Activated naive CD4-positive, alpha-beta T cell treated with anti-CD3 and anti-CD28 coated beads, Interleukin-2, amount 10 ng/mL, durations not matched to agents 7 days and 5 days (primary cell): ENCODE results near the gene HTR1E.

Experiments
- CTCF ChIA-PET: fragments of 350-600 bp; sonication (Branson Sonifier 250); formaldehyde crosslinking; loops from one replicate; lab custom pipeline; 2021; ENCODE audit warnings: antibody characterized with exemption; lab: Charles Lee
- DNase-seq: peaks from one replicate; pipeline ENCODE4 v3.0.0-alpha.2; 2020
- H3K27ac Mint-ChIP-seq: one replicate; pipeline ENCODE4 v1.8.0; 2021; ENCODE audit warnings: mild to moderate bottlenecking, moderate library complexity, mixed read lengths
- H3K27me3 Mint-ChIP-seq: one replicate; pipeline ENCODE4 v1.8.0; 2021; ENCODE audit warnings: mild to moderate bottlenecking, mixed read lengths
- H3K36me3 Mint-ChIP-seq: one replicate; pipeline ENCODE4 v1.8.0; 2021; ENCODE audit warnings: mixed read lengths
- H3K4me1 Mint-ChIP-seq: one replicate; pipeline ENCODE4 v1.8.0; 2021; ENCODE audit warnings: mixed read lengths
- H3K4me3 Mint-ChIP-seq: one replicate; pipeline ENCODE4 v1.8.0; 2021; ENCODE audit warnings: mild to moderate bottlenecking, moderate library complexity, mixed read lengths
- H3K9me3 Mint-ChIP-seq: one replicate; pipeline ENCODE4 v1.8.0; 2021; ENCODE audit warnings: mixed read lengths

The HTR1E gene

GRCh38 chr6:87016772-87017171 is 79.4 kb downstream of the HTR1E start:
- CTCF ChIA-PET, result no interaction called here
- Mint-ChIP-seq H3K27me3 (peaks cover 3% of the 10 kb centered on the region), H3K4me1 (no peaks in the 10 kb centered on the region), H3K36me3 (no peaks in the 10 kb centered on the region), H3K4me3 (no peak overlapping the region), H3K27ac (no peak overlapping the region), H3K9me3 (no peaks in the 10 kb centered on the region)
- DNase-seq, result no peak

DNA sequence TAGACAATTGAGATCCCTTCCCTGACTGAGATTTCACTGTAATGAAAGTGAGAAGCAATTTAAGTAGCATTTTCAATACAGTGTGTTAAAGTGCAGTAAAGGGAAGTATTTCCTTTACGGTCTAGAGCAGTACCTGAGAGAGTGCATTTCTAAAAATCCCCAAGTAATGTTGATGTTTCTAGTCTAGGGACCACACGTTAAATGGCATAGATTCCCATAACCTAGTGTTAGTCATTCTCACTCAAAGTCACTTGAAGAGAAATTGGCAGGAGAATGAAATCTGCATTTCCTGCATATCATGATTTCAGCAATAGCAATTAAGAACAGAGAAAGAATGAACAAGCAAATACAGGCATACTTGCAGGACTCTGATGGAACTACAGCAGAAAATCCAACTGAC is 89.7 kb downstream of the HTR1E start:
- H3K27ac Mint-ChIP-seq, result no peak overlapping the region
- H3K4me1 Mint-ChIP-seq, result no peaks in the 10 kb centered on the region
- CTCF ChIA-PET, result no interaction called here

GRCh38 chr6:87029711-87030314 is 92.5 kb downstream of the HTR1E start:
- DNase-seq, result no peak
- no peak overlapping the region for H3K27ac Mint-ChIP-seq
- CTCF ChIA-PET, result no interaction called here
- no peaks in the 10 kb centered on the region for H3K27me3 Mint-ChIP-seq
- no peak overlapping the region for H3K4me3 Mint-ChIP-seq
- no peaks in the 10 kb centered on the region for H3K36me3 Mint-ChIP-seq
- H3K9me3 Mint-ChIP-seq, result no peaks in the 10 kb centered on the region
- no peaks in the 10 kb centered on the region for H3K4me1 Mint-ChIP-seq

More for the DNA sequence above, 89.7 kb downstream of the HTR1E start:
- Mint-ChIP-seq H3K9me3 (no peaks in the 10 kb centered on the region), H3K4me3 (no peak overlapping the region), H3K27me3 (no peaks in the 10 kb centered on the region), H3K36me3 (no peaks in the 10 kb centered on the region)
- no peak for DNase-seq

GRCh38 chr6:87040729-87041128 is 103.4 kb downstream of the HTR1E start:
- Mint-ChIP-seq H3K9me3 (no peaks in the 10 kb centered on the region), H3K4me1 (no peaks in the 10 kb centered on the region), H3K36me3 (no peaks in the 10 kb centered on the region), H3K27me3 (peaks cover 13% of the 10 kb centered on the region), H3K4me3 (no peak overlapping the region), H3K27ac (no peak overlapping the region)
- DNase-seq, result no peak
- CTCF ChIA-PET, result no interaction called here

DNA sequence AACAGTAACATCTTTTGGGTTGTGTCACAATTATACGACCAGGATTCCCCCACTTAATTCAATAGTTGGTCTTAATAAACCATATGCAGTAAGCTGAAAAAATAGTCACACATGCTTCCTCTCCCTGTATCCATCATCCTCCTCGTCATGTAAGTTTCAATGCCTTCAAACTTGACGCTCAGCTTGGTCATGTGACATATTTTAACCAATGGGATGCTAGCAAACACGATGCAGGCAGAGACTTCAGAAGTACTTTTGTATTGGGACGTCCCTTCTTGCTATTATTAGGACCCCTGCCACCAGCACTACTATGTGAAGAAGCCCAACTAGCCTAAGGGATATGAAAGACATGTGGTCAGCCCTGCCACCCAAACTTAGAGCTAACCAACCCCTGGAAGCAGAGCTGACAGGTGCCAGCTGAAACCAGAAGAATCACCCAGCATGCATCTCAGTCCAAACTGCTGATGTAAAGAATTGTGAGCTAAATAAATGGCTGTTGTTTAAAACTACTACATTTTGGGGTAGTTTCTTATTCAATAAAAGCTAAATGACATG is 108.3 kb downstream of the HTR1E start:
- Mint-ChIP-seq H3K4me1 (no peaks in the 10 kb centered on the region), H3K4me3 (no peak overlapping the region), H3K36me3 (no peaks in the 10 kb centered on the region), H3K9me3 (no peaks in the 10 kb centered on the region), H3K27ac (no peak overlapping the region), H3K27me3 (peaks cover 6% of the 10 kb centered on the region)
- no peak for DNase-seq
- CTCF ChIA-PET, result interaction anchor here (0.5 to 1.1 kb wide), 2 partner anchors 11 to 319 kb away, joined by 3 read pairs; no protein-coding TSS in a partner anchor

DNA sequence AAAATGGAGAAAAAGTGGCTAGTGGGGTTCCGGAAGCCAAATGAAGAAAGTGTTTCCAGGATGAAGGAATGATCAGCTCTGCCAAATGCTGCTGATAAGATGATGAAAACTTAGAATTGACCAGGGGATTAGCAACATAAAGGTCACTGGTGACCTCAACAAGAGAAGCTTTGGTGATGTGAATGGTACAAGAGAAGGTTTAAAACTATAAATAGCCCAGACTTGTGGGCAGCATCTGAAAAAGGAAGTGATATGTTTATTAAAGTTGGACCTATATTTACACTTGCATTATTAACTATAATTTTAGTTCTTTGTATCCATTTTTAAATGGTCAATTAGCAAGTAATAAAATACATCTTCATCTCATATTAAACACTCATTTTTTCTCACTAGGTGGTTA is 112.5 kb downstream of the HTR1E start:
- CTCF ChIA-PET, result no interaction called here
- H3K27me3 Mint-ChIP-seq, result peaks cover 6% of the 10 kb centered on the region
- no peak overlapping the region for H3K4me3 Mint-ChIP-seq
- no peak overlapping the region for H3K27ac Mint-ChIP-seq
- H3K4me1 Mint-ChIP-seq, result no peaks in the 10 kb centered on the region
- H3K9me3 Mint-ChIP-seq, result no peaks in the 10 kb centered on the region
- no peak for DNase-seq
- no peaks in the 10 kb centered on the region for H3K36me3 Mint-ChIP-seq

- H3K4me1 Mint-ChIP-seq, result no peaks in the 10 kb centered on the region
- no peak overlapping the region for H3K27ac Mint-ChIP-seq
- DNase-seq, result no peak
- no peak overlapping the region for H3K4me3 Mint-ChIP-seq
- no peaks in the 10 kb centered on the region for H3K9me3 Mint-ChIP-seq
- H3K27me3 Mint-ChIP-seq, result peaks cover 18% of the 10 kb centered on the region
- CTCF ChIA-PET, result no interaction called here
- no peaks in the 10 kb centered on the region for H3K36me3 Mint-ChIP-seq
Observed at GRCh38 chr6:87053312-87053711, 116.0 kb downstream of the HTR1E start.

GRCh38 chr6:87054143-87054833 is 117.0 kb downstream of the HTR1E start:
- Mint-ChIP-seq H3K27ac (no peak overlapping the region), H3K27me3 (peaks cover 18% of the 10 kb centered on the region), H3K9me3 (no peaks in the 10 kb centered on the region), H3K36me3 (no peaks in the 10 kb centered on the region), H3K4me3 (no peak overlapping the region), H3K4me1 (no peaks in the 10 kb centered on the region)
- no peak for DNase-seq
- CTCF ChIA-PET, result no interaction called here

DNA sequence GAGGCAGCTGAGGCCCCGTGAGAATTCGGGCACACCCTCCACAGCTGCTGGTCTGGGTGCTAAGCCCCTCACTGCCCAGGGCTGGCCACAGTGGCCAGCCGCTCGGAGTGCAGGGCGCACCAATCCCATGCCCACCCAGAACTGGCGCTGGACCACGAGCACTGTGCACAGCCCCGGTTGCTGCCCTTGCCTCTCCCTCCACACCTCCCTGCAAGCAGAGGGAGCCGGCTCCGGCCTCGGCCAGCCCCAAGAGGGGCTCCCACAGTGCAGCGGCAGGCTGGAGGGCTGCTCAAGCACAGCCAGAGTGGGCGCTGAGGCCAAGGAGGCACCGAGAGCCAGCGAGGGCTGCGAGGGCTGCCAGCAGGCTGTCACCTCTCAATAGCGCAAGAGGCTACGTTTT is 122.6 kb downstream of the HTR1E start:
- no peak for DNase-seq
- Mint-ChIP-seq H3K4me3 (no peak overlapping the region), H3K9me3 (no peaks in the 10 kb centered on the region), H3K4me1 (no peaks in the 10 kb centered on the region), H3K36me3 (no peaks in the 10 kb centered on the region), H3K27ac (no peak overlapping the region), H3K27me3 (peaks cover 11% of the 10 kb centered on the region)
- CTCF ChIA-PET, result no interaction called here

DNA sequence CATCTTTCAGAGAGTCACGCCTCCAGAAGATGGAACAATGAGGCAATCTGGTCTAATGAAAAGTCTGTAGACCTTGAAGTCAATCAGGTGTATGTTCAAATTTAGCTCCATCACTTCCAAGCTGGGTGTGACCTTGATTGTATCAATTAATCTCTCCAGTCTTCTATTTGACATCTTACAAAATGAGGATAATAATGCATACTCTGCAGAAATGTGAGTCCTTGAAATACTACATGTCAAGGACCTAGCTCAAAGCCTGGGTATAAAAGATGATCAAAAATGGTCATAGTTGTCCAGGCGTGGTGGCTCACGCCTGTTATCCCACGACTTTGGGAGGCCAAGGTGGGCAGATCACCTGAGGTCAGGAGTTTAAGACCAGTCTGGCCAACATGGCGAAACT is 127.8 kb downstream of the HTR1E start:
- no peaks in the 10 kb centered on the region for H3K9me3 Mint-ChIP-seq
- no peaks in the 10 kb centered on the region for H3K36me3 Mint-ChIP-seq
- DNase-seq, result no peak
- no peak overlapping the region for H3K27ac Mint-ChIP-seq
- peaks cover 2% of the 10 kb centered on the region for H3K4me1 Mint-ChIP-seq
- CTCF ChIA-PET, result no interaction called here
- peaks cover 16% of the 10 kb centered on the region for H3K27me3 Mint-ChIP-seq
- H3K4me3 Mint-ChIP-seq, result no peak overlapping the region
